ENCODE results near the gene NTM.

GRCh38 chr11:131618201-131618600 lies 247.8 kb downstream of the NTM start:
- TF ChIP-seq EZH2phosphoT487 (IDR thresholded peaks at IDR 0.05; ENCODE audit: borderline replicate concordance) (no peak), POLR2A (IDR thresholded peaks at IDR 0.05; ENCODE audit: borderline replicate concordance, extremely low read depth, insufficient read depth, insufficient read length) (no peak), CTCF (IDR thresholded peaks at IDR 0.05 in 2 of 3, conservative IDR thresholded peaks at IDR 0.05 in 1 of 3; ENCODE audit: borderline replicate concordance in 1 of 3, insufficient read depth in 1 of 3, low read depth in 2 of 3, low read length in 2 of 3) (no peak), EZH2 (IDR thresholded peaks at IDR 0.05) (no peak), CEBPB (IDR thresholded peaks at IDR 0.05; ENCODE audit: low read depth) (no peak)

Data from HCT116 (cell line).